Erythroblast (primary cell): ENCODE measurements around the gene GPR152.

ENCODE experiments used
- DNase-seq, 2 experiments: peaks; one replicate each; lab custom pipeline; 2025; lab: John Stamatoyannopoulos, UW
- GATA1 ChIP-seq: IDR thresholded peaks from 2 replicates; pipeline ENCODE4 v1.6.1; 2011; ENCODE audit warnings: low read depth, mild to moderate bottlenecking, control low read depth, low read length, moderate library complexity
- POLR2A ChIP-seq: IDR thresholded peaks from 2 replicates; pipeline ENCODE4 v1.6.1; 2011; ENCODE audit warnings: mild to moderate bottlenecking, low read length

The GPR152 gene

GRCh38 chr11:67422891-67423290 is 29.6 kb downstream of the GPR152 start:
- DNase-seq: no peak

DNA sequence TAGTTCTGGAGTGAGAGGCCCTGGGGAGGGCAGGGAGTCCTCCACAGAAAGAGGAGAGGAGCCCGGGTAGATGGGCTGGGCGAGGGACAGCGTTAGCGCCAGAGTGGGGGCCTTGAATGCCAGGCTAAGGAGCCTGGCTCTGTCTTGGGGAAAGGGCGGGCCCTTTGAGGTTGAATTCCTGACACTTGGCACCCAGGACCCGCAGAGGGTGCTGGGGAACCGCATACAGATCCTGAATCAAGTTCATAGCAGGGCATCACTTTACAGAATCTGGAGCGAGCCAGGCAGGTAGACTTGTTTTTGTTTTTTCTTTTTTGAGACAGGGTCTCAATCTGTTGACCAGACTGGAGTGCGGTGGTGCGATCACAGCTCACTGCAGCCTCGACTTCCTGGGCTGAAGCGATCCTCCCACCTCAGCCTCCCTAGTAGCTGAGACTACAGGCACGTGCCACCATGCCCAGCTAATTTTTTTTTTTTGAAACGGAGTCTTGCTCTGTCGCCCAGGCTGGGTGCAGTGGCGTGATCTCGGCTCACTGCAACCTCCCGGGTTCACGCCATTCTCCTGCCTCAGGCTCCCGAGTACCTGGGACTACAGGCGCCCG is 31.0 kb downstream of the GPR152 start:
- DNase-seq: no peak
- TF ChIP-seq POLR2A: no peak
- no peak for TF ChIP-seq GATA1

More at GRCh38 chr11:67422891-67423290, 29.6 kb downstream of the GPR152 start:
- peak; percentile 20 for TF ChIP-seq POLR2A
- TF ChIP-seq GATA1: no peak

DNA sequence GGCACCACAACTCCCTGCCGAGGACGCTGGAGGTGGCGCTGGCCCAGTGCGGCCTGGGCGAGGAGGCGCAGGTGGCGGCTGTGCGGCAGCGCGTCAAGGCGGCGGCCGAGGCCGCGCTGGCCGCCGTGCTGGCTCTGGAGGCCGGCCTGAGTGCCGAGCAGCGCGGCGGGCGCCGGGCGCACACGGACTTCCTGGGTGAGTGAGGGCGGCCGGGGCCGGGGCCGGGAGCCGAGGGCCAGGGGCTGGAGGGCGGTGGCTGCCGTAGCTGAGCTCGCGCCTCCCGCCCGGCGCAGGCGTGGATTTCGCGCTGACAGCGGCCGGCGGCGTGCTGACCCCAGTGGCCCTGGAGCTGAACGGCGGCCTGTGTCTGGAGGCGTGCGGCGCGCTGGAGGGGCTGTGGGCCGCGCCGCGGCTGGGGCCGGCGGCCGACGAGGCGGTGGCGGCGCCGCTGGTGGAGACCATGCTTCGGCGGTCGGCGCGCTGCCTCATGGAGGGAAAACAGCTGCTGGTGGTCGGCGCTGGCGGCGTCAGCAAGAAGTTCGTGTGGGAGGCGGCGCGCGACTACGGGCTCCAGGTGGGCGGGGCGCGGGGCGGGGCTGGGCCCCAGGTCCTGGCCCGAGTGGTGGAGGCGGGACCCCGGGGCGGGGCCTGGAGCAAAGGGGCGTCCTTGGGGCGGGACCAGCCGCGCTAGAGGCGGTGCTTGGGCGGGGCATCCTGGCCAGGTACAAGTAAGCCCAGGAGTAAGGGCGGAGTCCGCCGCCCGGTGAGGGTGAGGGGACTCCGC is 31.7 kb downstream of the GPR152 start:
- TF ChIP-seq POLR2A (peak; percentile 43), GATA1 (no peak)
- peak; percentile 93 to 97 for DNase-seq

DNA sequence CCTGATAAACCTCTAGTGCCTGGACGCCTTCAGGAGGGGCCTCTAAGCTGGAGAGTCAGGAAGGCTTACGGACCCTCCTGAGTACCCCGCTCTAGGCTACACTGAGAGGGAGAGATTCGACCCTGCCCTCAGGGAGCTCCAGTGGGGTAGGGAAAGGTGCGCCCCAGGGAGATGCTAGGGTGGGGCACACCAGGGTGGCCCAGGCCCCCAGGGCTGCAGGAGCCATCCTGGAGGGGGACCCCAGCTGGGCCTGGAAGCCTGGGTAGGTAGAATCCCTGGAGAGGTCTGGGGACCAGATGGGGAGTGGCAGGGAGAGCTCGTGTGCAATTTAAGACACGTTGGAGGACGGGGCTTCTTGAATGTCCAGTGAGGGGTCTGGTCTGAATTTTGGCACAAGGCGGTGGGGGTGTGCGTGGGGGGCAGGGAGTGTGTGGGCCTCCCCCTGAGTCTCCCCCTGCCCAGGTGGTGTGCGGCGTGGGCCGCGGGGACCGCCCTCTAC is 32.3 kb downstream of the GPR152 start:
- no peak for DNase-seq
- TF ChIP-seq POLR2A: no peak
- TF ChIP-seq GATA1: no peak

- no peak for TF ChIP-seq GATA1
- no peak for DNase-seq
Observed at GRCh38 chr11:67419325-67420049, 33.0 kb downstream of the GPR152 start.

DNA sequence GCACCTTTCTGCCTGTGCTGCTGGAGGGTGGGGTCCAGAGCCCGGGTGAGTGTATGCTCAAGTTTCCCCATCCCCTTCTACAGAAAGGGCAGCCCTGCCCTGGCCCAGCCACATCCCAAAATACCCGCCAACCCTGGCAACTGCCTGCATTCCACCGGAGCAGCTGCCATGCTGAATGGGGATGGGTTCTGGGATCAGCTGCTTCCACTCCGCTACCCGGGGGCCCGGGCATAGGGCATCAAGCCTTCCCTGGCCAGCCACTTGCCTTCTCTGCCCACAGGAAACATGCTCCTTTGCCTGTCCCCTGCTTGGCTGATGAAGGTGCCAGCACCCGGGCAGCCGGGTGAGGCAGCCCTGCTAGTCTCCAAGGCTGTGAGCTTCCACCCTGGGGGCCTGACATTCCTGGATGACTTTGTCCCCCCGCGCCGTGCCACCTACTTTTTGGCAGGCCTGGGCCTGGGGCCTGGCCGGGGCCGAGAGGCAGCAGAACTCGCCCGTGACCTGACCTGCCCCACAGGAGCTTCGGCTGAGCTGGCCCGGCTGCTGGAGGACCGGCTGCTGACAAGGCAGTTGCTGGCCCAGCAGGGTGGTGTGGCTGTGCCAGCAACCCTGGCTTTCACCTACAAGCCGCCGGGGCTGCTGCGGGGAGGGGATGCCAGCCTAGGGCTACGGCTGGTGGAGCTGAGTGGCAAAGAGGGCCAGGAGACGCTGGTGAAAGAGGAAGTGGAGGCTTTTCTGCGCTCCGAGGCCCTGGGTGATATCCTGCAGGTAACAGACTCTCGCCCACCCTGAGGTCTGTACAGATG is 33.9 kb downstream of the GPR152 start:
- no peak for DNase-seq
- TF ChIP-seq GATA1 (no peak), POLR2A (no peak)

GRCh38 chr11:67417425-67417824 is 35.1 kb downstream of the GPR152 start:
- TF ChIP-seq GATA1: no peak
- TF ChIP-seq POLR2A: no peak
- no peak for DNase-seq

DNA sequence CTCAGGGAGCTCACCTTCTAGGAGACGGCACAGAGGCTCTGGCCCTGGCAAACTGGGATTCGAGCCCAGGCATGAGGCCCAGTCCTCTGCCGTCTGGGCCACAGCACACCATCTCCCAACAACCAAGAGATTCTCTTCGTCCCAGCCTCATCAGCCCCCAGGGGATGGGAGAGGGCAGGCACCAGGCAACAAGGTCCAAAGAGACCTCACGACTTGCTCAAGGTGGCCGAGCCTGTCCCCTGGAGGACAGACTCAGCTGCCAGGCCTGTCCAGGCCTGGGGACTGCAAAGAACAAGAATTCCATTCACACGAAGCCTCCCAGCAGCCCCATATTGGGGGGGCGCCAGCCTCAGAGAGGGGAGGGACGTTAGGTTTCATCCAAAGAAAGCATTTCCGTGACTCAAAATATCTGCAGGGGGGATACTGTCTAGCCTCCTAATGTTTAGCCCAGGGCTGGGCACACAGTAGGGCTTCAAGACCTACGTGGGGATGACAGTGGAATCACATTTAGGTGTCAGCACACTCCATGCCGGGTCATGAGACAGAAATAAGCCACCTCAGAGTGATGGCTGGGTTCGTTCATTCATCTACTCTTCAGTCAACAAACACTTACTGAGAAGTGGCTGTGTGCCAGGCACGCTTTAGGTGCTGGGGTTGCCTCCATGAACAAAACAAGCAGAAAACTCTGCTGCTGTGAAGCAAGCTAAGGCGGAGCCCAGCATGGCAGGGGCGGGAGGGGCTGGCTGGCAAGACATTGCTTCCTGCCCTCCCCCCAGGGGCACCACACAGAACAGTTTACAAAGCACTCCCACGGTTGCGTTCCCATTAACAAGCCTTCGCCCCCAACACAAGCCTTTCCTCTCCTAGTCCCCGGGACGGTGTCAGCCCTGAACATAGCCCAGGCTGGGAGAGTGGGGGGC is 35.9 kb downstream of the GPR152 start:
- TF ChIP-seq GATA1: no peak
- no peak for TF ChIP-seq POLR2A
- peak; percentile 42 to 47 for DNase-seq

DNA sequence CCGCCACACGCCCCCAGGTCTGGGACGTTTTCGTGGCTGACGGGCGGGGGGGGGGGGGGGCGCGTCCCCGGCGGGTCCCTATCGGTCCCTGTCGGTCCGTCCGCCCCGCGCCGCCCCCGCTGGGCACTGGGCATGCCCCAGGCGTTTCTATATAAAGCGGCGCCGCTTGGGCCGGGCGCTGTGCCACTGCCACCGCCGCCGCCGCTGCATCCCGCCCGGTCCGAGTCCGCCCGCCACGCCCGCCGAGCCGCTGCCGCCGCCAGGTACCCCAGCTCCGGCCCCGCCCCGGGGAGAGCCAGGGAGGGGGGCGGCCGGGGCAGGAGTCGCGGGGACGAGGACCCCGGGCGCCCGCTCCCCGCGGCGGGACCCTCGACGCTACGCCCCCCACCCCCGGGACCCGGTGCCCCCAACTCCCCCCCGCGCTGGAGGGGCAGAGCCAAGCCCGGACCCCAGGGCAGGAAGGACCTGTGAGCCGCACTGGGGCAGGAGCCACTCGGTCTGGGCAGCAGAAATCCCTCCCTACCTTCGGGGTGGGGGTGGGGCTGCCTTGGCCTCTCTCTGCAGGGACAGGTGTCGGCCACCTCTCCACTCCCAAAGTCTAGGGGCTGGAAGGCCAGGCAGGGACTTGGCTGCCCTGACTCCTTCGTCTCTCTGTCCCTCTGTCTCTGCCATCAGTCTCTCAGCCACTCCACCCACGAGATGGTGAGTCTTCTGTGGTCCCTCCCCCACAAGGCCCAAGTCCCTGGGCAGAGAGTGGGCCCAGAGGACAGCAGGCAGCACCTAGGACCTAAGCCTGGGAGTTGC is 36.8 kb downstream of the GPR152 start, which contains the start of gene CARNS1:
Gene CARNS1, plus strand, starts transcription at position 178 of the 804 bp plus-strand sequence. Its CDS starts 522 bp downstream, at position 700.
- peak in 1 of 2 experiments; percentile 50 for DNase-seq
- no peak for TF ChIP-seq POLR2A
- no peak for TF ChIP-seq GATA1

DNA sequence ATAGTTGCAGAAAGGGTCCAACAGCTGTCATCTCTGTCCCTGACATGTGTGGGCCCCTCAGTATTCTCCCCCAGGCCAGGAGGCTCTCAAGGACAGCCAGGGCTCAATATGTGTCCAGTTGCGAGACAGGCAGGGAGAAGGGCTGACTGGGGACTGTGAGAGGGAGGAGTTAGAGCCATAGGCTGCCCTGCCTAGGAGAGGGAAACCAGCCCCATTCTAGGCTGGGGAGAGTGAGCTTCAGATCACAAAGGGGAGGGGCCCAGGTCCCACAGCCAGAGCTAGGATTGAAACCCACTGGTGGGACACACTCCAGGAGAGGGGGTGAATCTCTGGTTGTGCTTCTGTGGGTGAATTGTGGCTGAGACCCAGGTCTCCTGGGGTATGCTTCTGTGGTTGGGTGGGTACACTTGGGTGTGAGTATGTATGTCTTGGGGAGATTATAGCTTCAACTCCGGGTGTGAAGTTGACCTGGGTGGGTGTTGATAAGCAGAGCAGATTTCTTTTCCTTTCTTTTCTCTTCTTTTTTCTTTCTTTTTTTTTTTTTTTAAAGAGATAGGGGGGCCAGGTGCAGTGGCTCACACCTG is 39.2 kb downstream of the GPR152 start:
- TF ChIP-seq GATA1 (no peak), POLR2A (peak; percentile 39)
- DNase-seq: peak; percentile 88 to 93
